Left ventricle myocardium superior (tissue), 1 donor: ENCODE measurements around the gene FXN. TPM values are rescaled to one million over a fixed set of nuclear protein-coding genes. Genes with fewer than 3 reads are reported as not detected.

Experiments
- ATAC-seq: fragments of 200-7000 bp; cut with Tn5 transposase; one replicate; pipeline ENCODE4 v1.9.1; 2020; ENCODE audit warnings: mild to moderate bottlenecking, moderate library complexity
- DNase-seq: peaks from one replicate; pipeline ENCODE4 v3.0.0-alpha.2; 2020
- intact Hi-C: fragments of 100-400 bp; cut with micrococcal nuclease; formaldehyde crosslinking; loops from one replicate; pipeline ENCODE4 v1.11.0; 2022
- total RNA-seq: library from RNA; stranded (reverse); fragmentation: NEBNext Ultra II Directional; extraction: Animal tissue kit (Norgen Biotek cat#: 25700); gene quantifications from one replicate; pipeline ENCODE4 v1.2.1, GENCODE V29; 2021
- donor health status: DM: no; HTN: yes; CAD: no; lungs with severe emphysema.

The FXN gene
- total RNA-seq, 1 donor from 2014 or later: 35.8 TPM

DNA sequence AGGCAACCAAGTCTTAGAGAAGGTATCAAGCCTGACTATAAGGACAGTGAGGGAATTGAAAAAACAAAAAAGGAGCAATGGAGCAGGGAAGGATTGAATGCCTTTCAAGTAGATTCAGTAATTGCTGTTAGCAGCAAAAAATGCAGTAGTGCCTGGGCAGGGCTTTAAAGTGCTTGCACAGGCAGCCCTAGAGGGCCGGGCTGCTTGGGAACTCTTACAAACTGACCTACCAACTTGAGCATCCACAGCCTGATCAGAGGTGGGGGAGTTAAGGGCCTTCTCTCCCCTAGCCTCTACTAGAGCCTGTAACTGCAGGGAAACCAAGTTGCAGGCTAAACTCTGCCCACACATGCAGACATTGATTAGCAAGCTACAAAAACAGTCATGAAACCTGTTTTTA is 19.4 kb downstream of the FXN start:
- DNase-seq (no peak), ATAC-seq (no peak)
- intact Hi-C loops: loop anchor here (5.0 kb wide), 1 partner anchor 137 kb away; no protein-coding TSS in a partner anchor

- intact Hi-C loops: no loop called here
- DNase-seq (no peak), ATAC-seq (no peak)
These were observed 20.8 kb downstream of the FXN start for GRCh38 chr9:69056191-69056815.

- DNase-seq (no peak), ATAC-seq (no peak)
- intact Hi-C loops: no loop called here
These were observed 22.5 kb downstream of the FXN start for GRCh38 chr9:69058101-69058500.

DNA sequence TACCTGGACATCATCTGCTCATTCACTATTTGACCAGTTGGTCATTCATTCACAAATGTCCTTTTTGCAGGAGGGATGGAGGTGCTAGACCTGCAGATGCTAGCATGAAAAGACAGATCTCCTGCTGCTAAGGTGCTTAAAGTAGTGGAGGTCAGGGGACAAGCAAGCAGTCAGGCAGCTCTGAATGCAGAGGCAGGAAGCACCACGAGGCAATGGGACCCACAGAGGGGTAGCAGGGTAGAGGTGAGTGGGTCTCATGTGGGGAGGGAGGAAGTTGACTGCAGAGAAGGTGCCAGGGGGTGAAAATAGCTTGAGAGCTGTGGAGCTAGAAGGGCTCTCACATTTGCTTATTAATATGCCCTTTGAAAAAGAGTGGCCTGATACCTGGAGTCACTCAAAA is 25.2 kb downstream of the FXN start:
- ATAC-seq: no peak
- intact Hi-C loops: no loop called here
- no peak for DNase-seq

GRCh38 chr9:69062195-69062594 is 26.6 kb downstream of the FXN start:
- no peak for DNase-seq
- ATAC-seq: no peak
- intact Hi-C loops: no loop called here

DNA sequence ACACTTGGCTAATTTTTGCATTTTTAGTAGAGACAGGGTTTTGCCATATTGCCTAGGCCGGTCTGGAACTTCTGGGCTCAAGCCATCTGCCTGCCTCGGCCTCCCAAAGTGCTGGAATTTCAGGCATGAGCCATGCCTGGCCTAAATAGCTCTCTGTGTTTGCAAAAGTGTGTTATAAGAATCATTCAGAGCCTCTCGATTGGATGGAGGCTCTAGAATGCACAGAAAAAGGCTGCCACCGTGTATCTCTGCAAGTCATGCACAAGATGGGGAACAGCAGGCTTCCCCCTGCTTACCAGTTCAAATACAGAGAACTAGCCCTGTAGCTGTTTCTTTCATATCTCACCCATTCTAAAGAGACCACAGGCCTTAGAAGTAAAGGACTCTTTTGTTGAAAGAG is 28.3 kb downstream of the FXN start:
- DNase-seq: no peak
- intact Hi-C loops: no loop called here
- no peak for ATAC-seq

- intact Hi-C loops: no loop called here
- DNase-seq: no peak
- ATAC-seq: no peak
These were observed 30.1 kb downstream of the FXN start for GRCh38 chr9:69065660-69066059.

GRCh38 chr9:69066955-69067354 is 31.4 kb downstream of the FXN start:
- intact Hi-C loops: no loop called here
- no peak for ATAC-seq
- no peak for DNase-seq

DNA sequence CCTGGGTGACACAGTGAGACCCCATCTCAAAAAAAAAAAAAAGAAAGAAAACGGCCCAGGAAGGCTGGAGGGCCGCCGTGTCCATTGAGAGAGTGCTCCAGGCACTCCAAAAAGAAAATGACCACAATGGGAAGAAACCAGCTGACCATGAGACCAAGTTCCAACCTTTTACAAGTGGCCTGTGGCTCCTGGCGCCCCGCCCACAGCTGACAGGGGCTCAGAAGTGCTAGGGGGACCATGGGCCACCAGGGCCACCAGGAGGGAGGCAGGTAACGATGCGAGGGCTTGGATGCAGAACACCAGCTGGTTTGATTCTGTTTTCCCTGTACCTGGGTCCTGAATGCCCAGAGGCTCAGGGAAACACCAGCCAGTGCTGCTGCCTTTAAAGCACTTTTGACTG is 34.6 kb downstream of the FXN start:
- no peak for ATAC-seq
- intact Hi-C loops: no loop called here

GRCh38 chr9:69071059-69071458 is 35.5 kb downstream of the FXN start:
- intact Hi-C loops: no loop called here
- DNase-seq: no peak
- ATAC-seq: peak; percentile 11

More for the DNA sequence above, 34.6 kb downstream of the FXN start:
- no peak for DNase-seq

- no peak for DNase-seq
- intact Hi-C loops: no loop called here
These were observed 37.6 kb downstream of the FXN start for GRCh38 chr9:69073103-69073502.

GRCh38 chr9:69074801-69075200 is 39.2 kb downstream of the FXN start:
- DNase-seq: no peak
- no peak for ATAC-seq

More at GRCh38 chr9:69073103-69073502, 37.6 kb downstream of the FXN start:
- no peak for ATAC-seq

GRCh38 chr9:69076550-69076949 is 41.0 kb downstream of the FXN start:
- DNase-seq: no peak
- intact Hi-C loops: no loop called here
- peak; percentile 42 for ATAC-seq

More at GRCh38 chr9:69074801-69075200, 39.2 kb downstream of the FXN start:
- intact Hi-C loops: no loop called here

GRCh38 chr9:69078069-69078468 is 42.5 kb downstream of the FXN start:
- DNase-seq: no peak
- intact Hi-C loops: no loop called here
- ATAC-seq: peak; percentile 58

DNA sequence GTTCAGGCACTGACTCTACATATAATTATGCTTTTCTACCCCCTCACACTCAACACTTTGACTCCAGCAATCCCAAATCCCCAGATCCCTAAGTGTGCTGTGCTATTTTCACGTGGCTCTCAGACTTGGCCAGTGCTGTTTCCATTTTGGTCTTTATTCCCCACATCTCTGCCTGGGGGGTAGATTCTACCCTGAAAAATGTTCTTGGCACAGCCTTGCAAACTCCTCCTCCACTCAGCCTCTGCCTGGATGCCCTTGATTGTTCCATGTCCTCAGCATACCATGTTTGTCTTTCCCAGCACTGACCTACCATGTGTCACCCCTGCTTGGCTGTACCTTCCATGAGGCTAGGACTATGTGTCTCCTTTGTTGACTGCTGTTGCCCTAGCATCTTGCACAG is 43.0 kb downstream of the FXN start:
- DNase-seq (peak; percentile 42), ATAC-seq (peak; percentile 97)
- intact Hi-C loops: no loop called here

DNA sequence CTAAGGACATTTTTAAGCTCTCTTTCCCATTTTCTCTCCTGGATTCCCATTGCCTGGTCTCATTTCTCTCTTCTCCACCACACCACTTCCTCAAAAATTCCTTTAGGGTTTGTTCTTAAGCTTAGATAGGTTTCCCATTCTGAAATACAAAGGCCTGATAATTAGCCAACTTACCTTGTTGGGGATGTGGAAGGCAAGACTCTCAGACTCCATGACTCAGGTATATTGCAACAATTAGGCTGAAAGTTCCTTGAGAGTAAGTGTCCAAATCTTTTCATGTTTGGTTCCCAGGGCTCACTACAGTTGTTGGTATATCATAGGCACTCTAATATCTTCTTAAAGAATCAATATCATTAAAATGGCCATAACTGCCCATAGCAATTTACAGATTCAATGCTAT is 43.6 kb downstream of the FXN start:
- intact Hi-C loops: no loop called here

GRCh38 chr9:69081261-69081660 is 45.7 kb downstream of the FXN start:
- DNase-seq: no peak
- intact Hi-C loops: no loop called here
- ATAC-seq: no peak

More for the DNA sequence above, 43.6 kb downstream of the FXN start:
- DNase-seq (no peak), ATAC-seq (no peak)

DNA sequence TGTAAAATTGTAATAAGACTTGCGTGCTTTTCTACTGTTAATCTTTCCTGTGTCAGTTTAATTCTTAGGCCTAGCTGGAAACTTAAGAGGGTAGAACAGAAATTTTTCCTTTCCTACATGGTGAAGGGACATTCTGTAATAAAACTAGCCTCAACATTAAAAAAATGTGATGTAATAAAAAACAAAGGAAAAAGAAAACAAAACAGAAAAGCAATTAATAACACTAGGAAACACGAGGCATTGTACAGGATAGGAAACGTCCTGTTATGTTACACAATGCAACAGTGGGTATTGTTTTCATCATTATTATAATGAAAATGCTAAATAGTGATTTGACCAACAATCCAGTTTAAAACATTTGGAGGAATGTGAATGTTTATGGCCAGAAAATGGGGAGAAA is 47.8 kb downstream of the FXN start:
- no peak for DNase-seq
- ATAC-seq: no peak
- intact Hi-C loops: no loop called here

DNA sequence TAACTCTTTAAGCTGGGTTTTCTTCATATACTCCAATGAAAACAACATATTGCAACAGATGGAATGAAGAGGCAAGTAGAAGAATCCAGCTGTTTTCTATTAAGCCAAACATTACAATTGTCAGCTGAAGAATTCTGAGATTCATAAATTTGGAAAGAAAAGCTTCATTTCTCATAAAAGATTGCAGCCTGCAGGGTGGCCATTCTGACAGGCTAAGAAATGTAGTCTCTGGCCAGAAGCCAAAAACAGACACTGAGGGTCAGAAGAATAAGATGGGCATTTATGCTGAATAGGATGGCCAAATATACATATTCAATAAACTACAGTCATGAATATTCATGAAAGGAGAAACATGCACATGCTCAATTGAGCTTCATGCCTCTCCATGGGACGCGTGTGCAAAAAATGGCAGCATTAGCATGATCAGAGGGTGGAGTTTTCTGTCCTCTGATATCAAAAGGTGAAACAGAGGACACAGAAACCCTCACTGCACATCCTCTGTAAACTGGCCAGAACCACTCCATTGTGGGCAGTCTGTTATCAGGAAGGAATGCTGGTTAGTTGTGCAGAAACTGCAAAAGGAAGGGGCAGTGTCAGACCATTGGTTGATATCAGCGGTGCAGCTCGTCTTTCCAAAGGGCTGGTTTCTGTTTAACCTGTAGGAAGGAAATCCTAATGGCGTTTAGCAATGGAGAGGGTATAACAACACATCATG is 50.2 kb downstream of the FXN start:
- ATAC-seq (peak; percentile 73), DNase-seq (no peak)
- intact Hi-C loops: no loop called here

DNA sequence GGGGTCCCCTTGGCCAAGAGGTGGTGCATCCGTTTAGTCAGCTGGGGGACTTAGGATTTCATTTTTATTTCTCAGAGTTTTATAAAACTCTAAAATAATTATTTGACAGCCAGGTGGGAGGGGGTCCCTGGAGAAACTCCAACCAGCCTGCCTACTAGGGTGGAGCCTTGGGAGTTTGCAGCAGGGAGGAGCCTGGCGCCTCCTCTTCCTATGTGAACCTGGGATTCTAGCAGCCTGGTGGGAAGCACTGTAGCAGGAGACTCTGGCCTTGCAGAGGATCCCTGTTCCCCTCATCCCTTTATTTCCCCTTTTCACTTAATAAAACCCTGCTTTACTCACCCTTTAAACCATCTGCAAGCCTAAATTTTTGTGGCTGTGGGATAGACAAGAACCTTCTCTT is 50.8 kb downstream of the FXN start:
- DNase-seq: no peak
- ATAC-seq: peak; percentile 45
- intact Hi-C loops: no loop called here

- peak; percentile 21 for ATAC-seq
- no peak for DNase-seq
- intact Hi-C loops: no loop called here
These were observed 51.2 kb downstream of the FXN start for GRCh38 chr9:69086769-69087168.
